DND-41 (cell line): Measurements from ENCODE around the gene MSRB3.

ENCODE experiments used
- EZH2 ChIP-seq: IDR thresholded peaks from 3 replicates; pipeline ENCODE4 v1.6.1; 2012; ENCODE audit warnings: borderline replicate concordance, low read depth, mild to moderate bottlenecking, moderate library complexity, low read length, inconsistent platforms; ENCODE audit not compliant: severe bottlenecking
- TF ChIP-seq, protein P1 (sequence below): IDR thresholded peaks from 2 replicates; pipeline ENCODE4 v1.5.1; 2012; ENCODE audit warnings: borderline replicate concordance, low read length, moderate library complexity, mild to moderate bottlenecking; ENCODE audit not compliant: poor library complexity, severe bottlenecking; ENCODE audit errors: extremely low read depth

DNA sequence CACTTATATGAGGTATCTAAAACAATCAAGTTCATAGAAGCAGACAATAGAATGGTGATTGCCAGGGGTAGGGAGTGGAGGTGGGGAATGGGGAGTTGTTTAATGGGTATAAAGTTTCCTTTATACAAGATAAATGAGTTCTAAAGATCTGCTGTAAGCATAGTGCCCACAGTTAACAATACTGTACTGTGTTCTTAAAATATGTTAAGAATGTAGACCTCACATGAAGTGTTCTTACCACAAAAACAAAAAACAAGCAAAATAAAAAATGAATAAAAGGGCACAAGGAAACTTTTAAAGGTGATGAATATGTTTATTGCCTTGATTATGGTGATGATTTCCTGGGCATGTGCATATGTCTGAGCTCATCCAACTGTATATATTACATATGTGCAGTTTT, 211.8 kb downstream of the MSRB3 start:
- TF ChIP-seq, protein P1, sequence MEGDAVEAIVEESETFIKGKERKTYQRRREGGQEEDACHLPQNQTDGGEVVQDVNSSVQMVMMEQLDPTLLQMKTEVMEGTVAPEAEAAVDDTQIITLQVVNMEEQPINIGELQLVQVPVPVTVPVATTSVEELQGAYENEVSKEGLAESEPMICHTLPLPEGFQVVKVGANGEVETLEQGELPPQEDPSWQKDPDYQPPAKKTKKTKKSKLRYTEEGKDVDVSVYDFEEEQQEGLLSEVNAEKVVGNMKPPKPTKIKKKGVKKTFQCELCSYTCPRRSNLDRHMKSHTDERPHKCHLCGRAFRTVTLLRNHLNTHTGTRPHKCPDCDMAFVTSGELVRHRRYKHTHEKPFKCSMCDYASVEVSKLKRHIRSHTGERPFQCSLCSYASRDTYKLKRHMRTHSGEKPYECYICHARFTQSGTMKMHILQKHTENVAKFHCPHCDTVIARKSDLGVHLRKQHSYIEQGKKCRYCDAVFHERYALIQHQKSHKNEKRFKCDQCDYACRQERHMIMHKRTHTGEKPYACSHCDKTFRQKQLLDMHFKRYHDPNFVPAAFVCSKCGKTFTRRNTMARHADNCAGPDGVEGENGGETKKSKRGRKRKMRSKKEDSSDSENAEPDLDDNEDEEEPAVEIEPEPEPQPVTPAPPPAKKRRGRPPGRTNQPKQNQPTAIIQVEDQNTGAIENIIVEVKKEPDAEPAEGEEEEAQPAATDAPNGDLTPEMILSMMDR = no peak
- TF ChIP-seq EZH2 = no peak
